K562 (cell line): ENCODE measurements around the gene MINDY4. TPM values are rescaled to one million over a fixed set of nuclear protein-coding genes. Genes with fewer than 3 reads are reported as not detected.

Experiments used
- ARID3A ChIP-seq: IDR thresholded peaks from 2 replicates; pipeline ENCODE4 v1.6.1; 2012; ENCODE audit warnings: low read depth, low read length, improper control_type of control experiment, borderline replicate concordance
- FOXP4 ChIP-seq: sonication (generic); formaldehyde crosslinking; IDR thresholded peaks from 2 replicates; pipeline ENCODE4 v1.8.0; 2022; ENCODE audit warnings: mild to moderate bottlenecking, missing genetic modification reagents, borderline replicate concordance
- KDM5B ChIP-seq: fragments of 200-600 bp; sonication (generic); IDR thresholded peaks from 2 replicates; pipeline ENCODE4 v1.6.1; 2012; ENCODE audit warnings: low read depth, mild to moderate bottlenecking, moderate library complexity, low read length, control low read depth, inconsistent platforms; ENCODE audit not compliant: insufficient replicate concordance
- MCM5 ChIP-seq: fragments of 450-650 bp; IDR thresholded peaks from 2 replicates; pipeline ENCODE4 v1.6.1; 2016; ENCODE audit warnings: low read depth
- MITF ChIP-seq: IDR thresholded peaks from 2 replicates; pipeline ENCODE4 v1.6.1; 2014; ENCODE audit warnings: antibody characterized with exemption
- NFATC3 ChIP-seq: fragments of 450-650 bp; IDR thresholded peaks from 2 replicates; pipeline ENCODE4 v1.6.1; 2017; ENCODE audit warnings: mild to moderate bottlenecking
- NFIC ChIP-seq: fragments of 450-650 bp; IDR thresholded peaks from 2 replicates; pipeline ENCODE4 v1.6.1; 2017; ENCODE audit warnings: mild to moderate bottlenecking, inconsistent platforms
- PHB2 ChIP-seq: fragments of 450-650 bp; IDR thresholded peaks from 2 replicates; pipeline ENCODE4 v1.6.1; 2017; ENCODE audit warnings: low read depth
- POLR3G ChIP-seq: IDR thresholded peaks from 2 replicates; pipeline ENCODE4 v1.6.1; 2011; ENCODE audit not compliant: insufficient read length, insufficient replicate concordance; ENCODE audit errors: extremely low read depth
- POU5F1 ChIP-seq: fragments of 150-350 bp; IDR thresholded peaks from 2 replicates; pipeline ENCODE4 v1.6.1; 2014; ENCODE audit warnings: borderline replicate concordance, low read length, low read depth, mild to moderate bottlenecking; ENCODE audit not compliant: partially characterized antibody
- SMC3 ChIP-seq: conservative IDR thresholded peaks from 2 replicates; pipeline ENCODE4 v1.6.1; 2011; ENCODE audit warnings: low read depth, low read length, improper control_type of control experiment; ENCODE audit not compliant: insufficient read depth
- TCF7L2 ChIP-seq: fragments of 150-350 bp; IDR thresholded peaks from 2 replicates; pipeline ENCODE4 v1.6.1; 2016; ENCODE audit warnings: low read depth, mild to moderate bottlenecking, low read length, moderate library complexity
- ZBTB2 ChIP-seq: fragments of 450-650 bp; IDR thresholded peaks from 2 replicates; pipeline ENCODE4 v1.6.1; 2016; ENCODE audit warnings: antibody characterized with exemption
- ZNF311 ChIP-seq: fragments of 250-450 bp; sonication (Bioruptor Pico); IDR thresholded peaks from 2 replicates; pipeline ENCODE4 v1.4.0; 2020; ENCODE audit warnings: mild to moderate bottlenecking, moderate library complexity
- ZNF436 ChIP-seq: fragments of 250-450, 450-650 bp; sonication (Bioruptor Pico); formaldehyde crosslinking; IDR thresholded peaks from 2 replicates; pipeline ENCODE4 v1.7.0; 2020; ENCODE audit warnings: mild to moderate bottlenecking
- ZNF592 ChIP-seq: fragments of 450-650 bp; IDR thresholded peaks from 2 replicates; pipeline ENCODE4 v1.6.1; 2017; ENCODE audit warnings: antibody characterized with exemption, mild to moderate bottlenecking
- polyA plus RNA-seq, 8 experiments: library from polyadenylated mRNA; depleted of rRNA in 4 of 8; stranded (reverse) in 5 of 8; unstranded in 3 of 8; fragments of >200 nt; fragmentation: Nextera tagmentation in 2 of 8; fragmentation: Illumina TruSeq in 1 of 8; extraction: Ambion mirVana in 2 of 8; extraction: Trizol in 1 of 8; gene quantifications; 2 replicates each; pipeline versions ENCODE4 v1.2.1 to v1.2.3, GENCODE V29; 2011 to 2014; ENCODE audit warnings: inconsistent platforms in 1 of 8, missing spikeins in 1 of 8
- total RNA-seq, 7 experiments: library from RNA; depleted of rRNA in 6 of 7; stranded (reverse); fragments of >200 nt in 6 of 7; fragmentation: Illumina TruSeq in 2 of 7; extraction: Trizol in 2 of 7; gene quantifications; 2 replicates each; pipeline versions ENCODE4 v1.2.1 to v1.2.3, GENCODE V29; 2011 to 2021; ENCODE audit warnings: low replicate concordance in 1 of 7

MINDY4 gene
- total and polyA plus RNA-seq, 9 of the 15 experiments (the other 6 are each of a cell fraction or from before 2014, with no cell fraction given): 2.1 to 16.7 (median 11.0) TPM

- TF ChIP-seq FOXP4 (no peak), NFIC (0 out of 2 replicates have a peak, but pooled peaks have one; percentile 9), SMC3 (no peak), ARID3A (no peak), ZNF592 (peak; percentile 40), TCF7L2 (no peak), MITF (0 out of 2 replicates have a peak, but pooled peaks have one; percentile 29), MCM5 (no peak), POLR3G (no peak), ZNF436 (no peak), KDM5B (no peak), PHB2 (no peak), ZBTB2 (no peak), NFATC3 (no peak), ZNF311 (CRISPR knock-in tag) (no peak), POU5F1 (no peak)
These were observed 142.8 kb downstream of the MINDY4 start (continued) for GRCh38 chr7:30913821-30914515.
